CD4-positive, alpha-beta T cell treated with Interleukin-1 beta for 1 hour (primary cell): ENCODE measurements around the gene WWOX.
A peak's percentile ranks its signal among the peaks of the same experiment; 100 is the strongest.

Experiments
- DNase-seq, 2 donors: peaks; one replicate each; pipeline ENCODE4 v3.0.0-alpha.2; 2020 to 2022

WWOX gene

GRCh38 chr16:78788276-78788675 is 688.8 kb downstream of the WWOX start:
- DNase-seq, result no peak

GRCh38 chr16:78788696-78789095 is 689.2 kb downstream of the WWOX start:
- DNase-seq, result no peak

- no peak for DNase-seq
Observed at GRCh38 chr16:78789561-78789960, 690.1 kb downstream of the WWOX start.

DNA sequence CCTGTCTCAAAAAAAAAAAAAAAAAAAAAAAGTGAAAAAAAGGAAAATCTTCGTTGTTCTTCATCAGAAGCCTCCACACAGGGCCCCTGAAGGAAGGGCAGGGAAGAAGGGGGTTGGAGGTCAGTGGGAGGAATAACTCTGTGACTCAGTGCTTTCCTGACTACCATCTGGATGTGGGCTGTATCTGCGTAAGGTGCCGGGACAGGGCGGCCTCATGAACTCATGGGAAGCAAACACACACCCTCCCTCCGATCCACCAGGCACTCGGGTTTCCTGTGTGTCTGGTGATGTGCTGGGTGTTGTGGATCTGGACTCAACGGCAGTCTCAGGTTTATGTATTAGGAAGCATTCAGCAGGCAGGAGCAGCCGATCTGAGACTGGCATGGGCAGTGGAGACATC is 691.6 kb downstream of the WWOX start:
- DNase-seq, result no peak

GRCh38 chr16:78791926-78792325 is 692.5 kb downstream of the WWOX start:
- no peak for DNase-seq

DNA sequence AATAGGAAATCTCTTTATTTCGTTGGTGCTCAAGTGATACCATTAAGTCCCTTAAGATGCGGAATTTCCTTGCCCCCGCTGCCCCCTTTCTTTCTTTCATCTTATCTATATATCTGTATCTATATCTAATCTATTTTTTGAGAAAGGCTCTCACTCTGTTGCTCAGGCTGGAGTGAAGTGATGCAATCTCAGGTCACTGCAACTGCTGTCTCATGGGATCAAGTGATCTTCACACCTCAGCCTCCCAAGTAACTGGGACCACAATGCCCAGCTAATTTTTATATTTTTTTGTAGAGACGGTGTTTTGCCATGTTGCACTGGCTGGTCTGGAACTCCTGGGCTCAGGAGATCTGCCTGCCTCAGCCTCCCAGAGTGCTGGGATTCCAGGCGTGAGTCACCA is 693.5 kb downstream of the WWOX start:
- no peak for DNase-seq

DNA sequence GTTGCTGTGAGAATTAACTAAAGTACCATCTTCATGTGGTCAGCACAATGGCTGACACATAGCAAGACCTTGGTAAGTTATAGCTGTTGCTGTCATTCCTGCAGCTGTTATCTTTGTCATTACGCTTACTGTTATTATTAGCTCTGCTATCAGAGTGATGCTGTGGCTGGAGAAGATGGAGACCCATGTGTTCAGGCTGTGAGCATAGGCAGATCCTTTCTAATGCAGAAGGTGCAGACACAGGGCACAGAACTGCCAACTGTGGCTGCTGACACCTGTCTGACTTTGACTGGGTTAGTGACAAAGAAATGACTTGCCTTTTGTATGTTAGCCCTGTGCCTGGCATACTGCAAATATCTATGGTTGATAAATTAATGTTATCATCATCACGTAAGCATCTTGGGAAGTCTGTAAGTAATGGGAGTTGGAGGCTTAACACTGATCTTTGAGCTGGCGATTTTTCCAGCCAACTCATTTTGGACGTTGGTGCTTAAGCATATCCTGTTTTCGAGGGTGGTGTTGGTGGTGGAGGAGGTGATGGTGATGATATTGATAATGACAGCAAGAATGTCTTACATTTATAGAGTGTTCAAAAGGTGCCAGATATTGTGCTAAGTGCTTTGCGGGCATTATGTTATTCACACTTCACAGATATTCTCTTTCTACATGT is 695.3 kb downstream of the WWOX start:
- peak in 1 of 2 donors; percentile 22 for DNase-seq

GRCh38 chr16:78795433-78795832 is 696.0 kb downstream of the WWOX start:
- no peak for DNase-seq

GRCh38 chr16:78796221-78796866 is 696.9 kb downstream of the WWOX start:
- peak; percentile 57 to 61 for DNase-seq

DNA sequence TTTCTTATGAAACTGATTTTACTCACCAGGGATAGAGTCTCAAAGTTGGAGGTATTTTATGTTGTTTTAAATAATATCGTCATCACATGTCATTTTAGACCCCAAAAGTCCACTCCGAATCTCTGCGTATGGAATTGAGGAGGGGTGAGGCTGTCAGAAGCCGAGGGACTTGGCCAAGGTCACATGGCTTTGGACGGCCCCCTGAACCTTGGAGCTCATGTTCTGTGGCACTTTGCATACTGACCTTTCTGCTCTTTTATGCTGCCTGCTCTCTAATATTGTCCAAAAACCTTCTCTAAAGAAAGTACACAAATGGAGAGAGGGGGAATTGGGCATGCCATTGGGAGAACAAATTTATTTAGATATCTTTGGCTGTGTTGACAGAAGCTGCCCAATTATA is 700.0 kb downstream of the WWOX start:
- no peak for DNase-seq

DNA sequence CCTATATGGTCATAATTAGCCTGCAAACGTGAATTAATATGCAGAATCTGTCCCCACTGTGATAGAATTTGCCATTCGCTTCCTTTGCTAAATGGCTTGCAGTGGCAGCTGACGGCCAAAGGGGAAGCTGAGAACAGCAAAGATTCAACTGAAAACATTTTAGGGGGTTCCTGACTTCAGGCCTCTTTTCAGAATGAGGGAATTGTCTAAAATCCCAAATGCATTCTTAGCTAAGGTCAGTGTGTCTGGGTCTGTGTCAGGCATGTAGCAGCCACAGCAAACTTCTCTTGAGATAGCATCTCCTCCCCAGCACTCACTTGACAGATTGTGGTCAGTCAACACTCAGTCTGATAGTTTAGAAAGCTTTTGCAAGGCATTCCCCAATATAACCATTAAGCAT is 701.1 kb downstream of the WWOX start:
- DNase-seq, result no peak

GRCh38 chr16:78804058-78804735 is 704.7 kb downstream of the WWOX start:
- DNase-seq, result no peak

GRCh38 chr16:78805556-78805955 is 706.1 kb downstream of the WWOX start:
- DNase-seq, result no peak

DNA sequence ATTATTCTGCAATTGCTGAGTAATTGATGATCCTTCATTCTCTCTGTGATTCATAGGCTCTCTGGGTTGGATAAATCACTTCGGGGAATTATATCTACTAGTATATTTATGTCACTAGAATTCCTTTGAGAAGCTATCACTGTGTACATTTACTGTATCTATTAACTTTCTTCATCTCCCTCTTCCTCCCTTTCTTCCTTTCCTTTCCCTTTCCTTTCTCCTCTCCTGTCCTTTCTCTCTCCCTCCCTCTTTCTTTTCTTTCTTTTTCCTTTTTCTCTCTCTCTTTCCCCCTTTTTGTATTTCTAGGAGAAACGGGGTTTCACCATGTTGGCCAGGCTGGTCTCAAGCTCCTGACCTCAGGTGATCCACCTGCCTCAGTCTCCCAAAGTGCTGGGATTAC is 711.8 kb downstream of the WWOX start:
- DNase-seq, result no peak

- no peak for DNase-seq
Observed at GRCh38 chr16:78812582-78812981, 713.1 kb downstream of the WWOX start.

DNA sequence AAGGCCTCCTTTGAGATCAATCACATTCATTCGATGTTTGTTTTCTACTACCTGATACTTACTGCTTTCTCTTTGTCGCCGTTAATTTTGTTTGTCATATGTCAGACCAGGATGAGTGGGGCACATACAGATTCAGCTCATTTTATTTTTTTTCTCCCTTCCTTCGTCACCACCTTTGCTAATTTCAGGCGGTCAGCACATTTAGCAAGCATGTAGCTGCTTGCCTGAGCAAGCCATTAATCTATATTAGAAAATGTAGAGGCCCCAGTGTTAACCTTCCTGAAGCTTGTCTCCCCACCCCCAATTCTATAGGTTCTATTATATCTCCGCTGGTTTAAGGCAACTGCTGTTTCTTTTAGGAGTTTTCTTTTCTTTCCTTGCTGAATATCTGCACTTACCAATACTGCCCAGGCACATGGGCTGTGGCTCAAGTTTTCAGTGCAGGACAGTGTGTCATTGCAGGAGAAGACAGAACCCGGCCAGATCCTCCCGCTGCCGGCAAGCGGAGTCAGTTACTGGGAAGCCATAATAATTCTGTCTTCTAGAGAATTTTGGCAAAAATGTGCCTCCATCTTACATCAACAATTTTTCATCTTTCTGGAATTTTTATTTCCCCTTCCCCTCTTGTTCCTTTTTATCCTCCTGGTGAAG is 714.3 kb downstream of the WWOX start:
- DNase-seq, result no peak

- no peak for DNase-seq
Observed at GRCh38 chr16:78815713-78816112, 716.3 kb downstream of the WWOX start.

DNA sequence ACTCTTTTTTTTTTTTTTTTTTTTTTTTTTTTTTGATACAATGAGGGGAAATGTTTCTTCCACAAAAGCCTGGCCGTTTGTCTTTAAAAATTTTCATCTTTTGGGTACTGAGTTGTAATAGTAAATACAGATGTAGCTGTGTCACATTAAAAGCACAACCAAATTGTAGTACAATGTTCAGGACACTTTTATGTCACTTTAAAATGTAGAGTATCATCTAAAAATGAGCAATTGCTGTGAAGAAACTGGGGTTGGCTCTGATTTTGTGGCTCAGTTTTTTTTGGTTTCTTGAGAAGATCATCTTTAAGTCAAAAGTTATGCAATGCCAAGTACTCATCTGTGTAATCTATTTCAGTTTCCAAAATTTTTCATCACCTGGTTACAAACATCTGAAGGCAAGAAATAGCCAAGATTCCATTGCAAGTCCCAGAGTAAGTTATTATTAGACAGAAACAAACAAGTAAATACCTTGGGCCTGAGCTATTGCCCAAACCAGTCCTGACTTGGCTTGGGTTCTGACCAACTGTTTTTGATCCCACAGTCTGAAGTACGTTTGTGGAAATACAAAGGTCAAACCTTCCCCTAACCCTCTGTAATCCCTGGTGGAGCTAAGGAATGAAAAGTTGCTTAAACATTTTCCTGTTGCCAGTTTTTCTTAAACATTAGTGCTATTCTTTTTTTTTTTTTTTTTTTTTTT is 717.2 kb downstream of the WWOX start:
- DNase-seq, result no peak

DNA sequence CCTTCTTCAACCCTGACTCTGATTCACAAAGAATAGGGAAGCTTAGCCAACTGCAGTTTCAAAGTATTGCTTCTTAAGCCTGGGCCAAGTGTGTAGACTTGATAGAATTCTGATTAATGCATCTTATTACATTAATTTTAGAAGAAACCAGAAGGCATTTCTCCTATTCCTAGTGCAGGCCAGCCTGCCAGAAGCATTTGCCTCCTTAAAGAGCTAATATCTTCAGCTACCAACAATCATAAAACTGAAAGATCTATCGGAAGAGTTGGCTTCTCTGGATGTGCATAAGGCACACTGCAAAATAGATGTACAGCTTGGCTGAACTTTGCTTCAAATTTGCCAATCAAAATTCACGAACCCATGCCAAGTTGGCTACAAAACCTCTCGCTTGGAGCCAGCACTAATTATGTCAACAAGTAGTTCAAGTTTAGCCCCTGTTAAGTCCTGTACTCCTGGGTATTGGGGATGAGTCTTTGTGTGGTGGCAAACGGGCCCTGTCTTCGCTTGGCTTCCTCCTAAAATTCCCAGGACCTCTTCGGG is 717.8 kb downstream of the WWOX start:
- no peak for DNase-seq

GRCh38 chr16:78821335-78821734 is 721.9 kb downstream of the WWOX start:
- no peak for DNase-seq

DNA sequence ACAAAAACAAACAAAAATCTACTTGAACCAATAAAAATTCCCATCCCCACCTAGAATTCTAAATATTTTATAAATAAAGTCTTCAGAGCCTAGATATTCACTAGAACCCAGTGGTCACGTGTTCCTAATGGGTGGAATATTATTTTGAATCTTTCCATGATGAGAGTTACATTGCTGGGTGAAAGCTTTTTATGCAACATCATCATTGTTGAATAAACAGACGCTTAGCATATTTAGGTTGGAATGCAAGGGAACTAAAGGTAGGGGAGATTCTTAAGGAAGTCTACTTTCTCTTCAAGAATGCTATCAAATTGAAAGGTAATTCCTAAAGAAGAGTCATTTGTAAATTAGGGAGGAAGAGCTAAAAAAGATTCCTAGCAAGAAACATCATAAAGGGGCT is 723.1 kb downstream of the WWOX start:
- DNase-seq, result no peak

DNA sequence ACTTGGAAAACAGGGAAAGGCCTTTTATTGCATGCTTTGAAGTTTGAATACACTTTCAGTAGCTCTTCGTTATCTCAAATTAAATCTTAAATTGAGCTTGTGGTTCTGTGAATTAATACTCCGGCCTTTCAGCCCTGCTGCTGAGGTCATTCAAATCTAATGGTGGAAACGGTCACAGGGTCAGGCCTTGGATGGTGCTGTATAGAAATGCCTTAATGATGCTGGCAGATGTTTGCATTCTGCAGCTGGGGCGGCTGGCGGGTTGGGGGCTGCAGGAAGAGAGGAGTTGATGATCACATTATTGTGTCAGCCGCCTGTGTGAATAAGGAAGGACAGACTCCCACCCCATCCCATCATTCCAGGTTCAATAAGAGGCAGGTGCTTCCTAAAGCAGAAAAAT is 723.6 kb downstream of the WWOX start:
- no peak for DNase-seq

- no peak for DNase-seq
Observed at GRCh38 chr16:78829280-78829679, 729.8 kb downstream of the WWOX start.
